C4-2B (cell line): ENCODE measurements around the gene EIF4EBP3.

Experiments
- H3K27ac ChIP-seq: fragments of 450-650 bp; 2 replicates; pipeline ENCODE4 v1.5.1; 2017
- ZFX ChIP-seq: fragments of 450-650 bp; IDR thresholded peaks from 2 replicates; pipeline ENCODE4 v1.6.1; 2017
- TF ChIP-seq, protein P1 (sequence below): fragments of 450-650 bp; conservative IDR thresholded peaks from 2 replicates; pipeline ENCODE4 v1.5.1; 2017; ENCODE audit warnings: mild to moderate bottlenecking

The EIF4EBP3 gene

DNA sequence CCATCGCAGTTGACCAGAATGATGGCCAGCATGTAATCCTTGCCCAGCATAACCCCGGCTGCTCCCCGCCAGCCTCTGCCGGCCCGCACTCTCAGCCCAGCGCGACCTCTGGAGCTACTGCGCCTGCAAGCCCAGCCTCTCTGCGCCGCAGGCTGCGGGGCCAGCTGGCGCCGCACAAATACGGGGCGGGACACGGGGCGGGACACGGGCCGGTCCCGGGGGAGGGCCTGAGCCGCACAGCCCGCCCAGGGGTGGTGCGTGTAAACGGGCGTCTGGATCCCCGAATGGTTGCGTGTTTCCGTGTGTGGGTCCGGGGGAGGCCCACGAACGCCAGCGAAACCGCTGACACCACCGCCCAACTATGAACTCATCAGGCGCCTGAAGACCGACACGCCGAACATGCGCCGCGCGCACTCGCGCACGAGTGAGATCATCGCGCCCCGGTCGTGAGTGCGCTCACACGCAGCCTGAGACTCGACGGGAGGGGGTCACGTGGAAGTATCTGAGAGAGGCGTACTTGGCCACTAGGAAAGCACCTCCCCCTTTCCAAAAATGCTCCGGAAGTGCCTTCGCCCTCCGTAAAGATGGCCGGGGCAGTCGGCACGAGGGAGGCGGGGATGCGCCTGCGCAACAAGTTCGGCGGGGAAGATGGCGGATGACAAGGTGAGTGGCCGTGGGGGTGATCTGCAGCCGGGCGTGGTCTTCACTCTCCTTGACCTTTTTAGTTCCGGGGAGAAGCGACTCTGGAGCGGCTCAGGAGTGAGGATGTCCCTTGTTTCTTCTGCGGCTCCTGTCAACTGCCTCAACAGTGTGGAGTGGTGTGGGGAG, 16.9 kb downstream of the EIF4EBP3 start, which contains the start of the genes APBB3 and SLC35A4:
Gene APBB3 (minus strand): TSS at position 403 of the 828 bp plus-strand sequence. CDS start 353 bp downstream, at position 50.
Gene SLC35A4 (plus strand): TSS at position 633 of the 828 bp plus-strand sequence. CDS start 2,342 bp downstream, outside the sequence.
- peak within 1 kb of the TSS; percentile 97 for H3K27ac ChIP-seq
- no peak for TF ChIP-seq ZFX
- TF ChIP-seq, protein P1, sequence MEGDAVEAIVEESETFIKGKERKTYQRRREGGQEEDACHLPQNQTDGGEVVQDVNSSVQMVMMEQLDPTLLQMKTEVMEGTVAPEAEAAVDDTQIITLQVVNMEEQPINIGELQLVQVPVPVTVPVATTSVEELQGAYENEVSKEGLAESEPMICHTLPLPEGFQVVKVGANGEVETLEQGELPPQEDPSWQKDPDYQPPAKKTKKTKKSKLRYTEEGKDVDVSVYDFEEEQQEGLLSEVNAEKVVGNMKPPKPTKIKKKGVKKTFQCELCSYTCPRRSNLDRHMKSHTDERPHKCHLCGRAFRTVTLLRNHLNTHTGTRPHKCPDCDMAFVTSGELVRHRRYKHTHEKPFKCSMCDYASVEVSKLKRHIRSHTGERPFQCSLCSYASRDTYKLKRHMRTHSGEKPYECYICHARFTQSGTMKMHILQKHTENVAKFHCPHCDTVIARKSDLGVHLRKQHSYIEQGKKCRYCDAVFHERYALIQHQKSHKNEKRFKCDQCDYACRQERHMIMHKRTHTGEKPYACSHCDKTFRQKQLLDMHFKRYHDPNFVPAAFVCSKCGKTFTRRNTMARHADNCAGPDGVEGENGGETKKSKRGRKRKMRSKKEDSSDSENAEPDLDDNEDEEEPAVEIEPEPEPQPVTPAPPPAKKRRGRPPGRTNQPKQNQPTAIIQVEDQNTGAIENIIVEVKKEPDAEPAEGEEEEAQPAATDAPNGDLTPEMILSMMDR: no peak

DNA sequence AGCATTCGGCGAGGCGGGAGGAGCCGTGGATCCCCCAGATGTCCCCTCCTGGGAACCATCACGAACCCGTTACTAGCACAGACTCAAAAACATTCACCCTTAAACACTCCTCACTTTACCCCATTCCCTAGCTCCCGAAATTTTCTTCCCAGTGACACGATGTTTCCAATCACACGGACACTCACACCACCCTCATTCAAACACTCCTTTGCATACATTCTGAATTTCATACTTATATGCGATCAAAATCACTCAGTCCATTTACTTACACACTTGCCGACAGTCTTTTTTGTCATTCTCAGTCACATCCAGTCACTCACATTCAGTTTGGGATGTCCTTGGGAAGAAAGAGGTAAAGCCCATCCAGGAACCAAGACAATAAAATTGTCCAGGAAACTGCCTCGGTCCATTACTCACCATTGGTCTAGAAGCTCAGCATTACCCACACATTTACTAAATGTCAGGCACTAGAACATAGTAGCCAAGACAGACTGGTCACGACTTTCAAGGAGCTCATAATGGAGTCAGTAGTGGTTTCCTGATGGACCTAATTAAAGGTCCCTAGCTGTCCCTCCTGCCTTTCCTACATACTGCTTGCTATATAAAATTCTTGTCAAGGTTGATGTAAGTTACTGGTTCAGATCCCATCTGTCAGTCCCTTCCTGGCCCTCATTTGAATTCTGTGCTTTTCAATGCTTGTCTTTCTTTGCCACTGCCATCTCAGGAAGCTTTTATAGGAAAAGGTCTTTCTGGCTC, 17.7 kb downstream of the EIF4EBP3 start:
- H3K27ac ChIP-seq: peak overlapping the region; percentile 97
- TF ChIP-seq ZFX: no peak
- TF ChIP-seq, protein P1: no peak

DNA sequence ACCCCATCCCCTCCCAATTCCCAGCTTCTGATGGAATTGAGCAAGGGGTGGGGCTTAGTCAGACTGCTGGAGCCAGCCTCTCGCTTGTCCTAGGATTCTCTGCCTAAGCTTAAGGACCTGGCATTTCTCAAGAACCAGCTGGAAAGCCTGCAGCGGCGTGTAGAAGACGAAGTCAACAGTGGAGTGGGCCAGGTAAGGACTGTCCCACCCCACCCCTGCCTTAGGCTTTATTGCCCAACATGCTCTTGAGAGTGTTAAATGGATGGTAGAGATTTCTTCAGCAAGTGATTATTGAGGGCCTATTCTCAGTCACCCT, 18.3 kb downstream of the EIF4EBP3 start:
- peak overlapping the region; percentile 97 for H3K27ac ChIP-seq
- TF ChIP-seq, protein P1: no peak
- TF ChIP-seq ZFX: no peak

DNA sequence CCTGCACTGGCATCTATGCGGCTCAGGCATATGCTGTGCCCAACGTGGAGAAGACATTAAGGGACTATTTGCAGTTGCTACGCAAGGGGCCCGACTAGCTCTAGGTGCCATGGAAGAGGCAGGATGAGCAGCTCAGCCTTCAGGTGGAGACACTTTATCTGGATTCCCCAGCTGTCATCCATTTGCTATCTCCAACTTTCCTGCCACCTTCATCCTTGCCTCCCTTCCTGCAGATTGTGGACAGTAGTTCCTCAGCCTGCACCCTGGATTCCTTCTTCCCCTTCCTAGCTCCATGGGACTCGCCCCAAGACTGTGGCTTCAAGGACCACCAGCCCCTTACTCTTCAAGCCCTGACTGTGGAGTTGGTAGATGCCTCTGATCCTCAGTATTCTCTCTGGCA, 19.2 kb downstream of the EIF4EBP3 start:
- no peak for TF ChIP-seq ZFX
- TF ChIP-seq, protein P1: no peak
- no peak overlapping the region for H3K27ac ChIP-seq

DNA sequence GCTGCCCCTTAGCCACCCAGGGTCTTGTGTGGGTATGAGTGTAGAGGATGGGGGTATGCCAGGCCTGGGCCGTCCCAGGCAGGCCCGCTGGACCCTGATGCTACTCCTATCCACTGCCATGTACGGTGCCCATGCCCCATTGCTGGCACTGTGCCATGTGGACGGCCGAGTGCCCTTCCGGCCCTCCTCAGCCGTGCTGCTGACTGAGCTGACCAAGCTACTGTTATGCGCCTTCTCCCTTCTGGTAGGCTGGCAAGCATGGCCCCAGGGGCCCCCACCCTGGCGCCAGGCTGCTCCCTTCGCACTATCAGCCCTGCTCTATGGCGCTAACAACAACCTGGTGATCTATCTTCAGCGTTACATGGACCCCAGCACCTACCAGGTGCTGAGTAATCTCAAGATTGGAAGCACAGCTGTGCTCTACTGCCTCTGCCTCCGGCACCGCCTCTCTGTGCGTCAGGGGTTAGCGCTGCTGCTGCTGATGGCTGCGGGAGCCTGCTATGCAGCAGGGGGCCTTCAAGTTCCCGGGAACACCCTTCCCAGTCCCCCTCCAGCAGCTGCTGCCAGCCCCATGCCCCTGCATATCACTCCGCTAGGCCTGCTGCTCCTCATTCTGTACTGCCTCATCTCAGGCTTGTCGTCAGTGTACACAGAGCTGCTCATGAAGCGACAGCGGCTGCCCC, 19.8 kb downstream of the EIF4EBP3 start:
- no peak overlapping the region for H3K27ac ChIP-seq
- no peak for TF ChIP-seq ZFX

DNA sequence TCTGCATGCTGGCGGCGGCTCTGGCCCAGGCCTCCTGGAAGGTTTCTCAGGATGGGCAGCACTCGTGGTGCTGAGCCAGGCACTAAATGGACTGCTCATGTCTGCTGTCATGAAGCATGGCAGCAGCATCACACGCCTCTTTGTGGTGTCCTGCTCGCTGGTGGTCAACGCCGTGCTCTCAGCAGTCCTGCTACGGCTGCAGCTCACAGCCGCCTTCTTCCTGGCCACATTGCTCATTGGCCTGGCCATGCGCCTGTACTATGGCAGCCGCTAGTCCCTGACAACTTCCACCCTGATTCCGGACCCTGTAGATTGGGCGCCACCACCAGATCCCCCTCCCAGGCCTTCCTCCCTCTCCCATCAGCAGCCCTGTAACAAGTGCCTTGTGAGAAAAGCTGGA, 20.4 kb downstream of the EIF4EBP3 start:
- no peak for TF ChIP-seq ZFX
- TF ChIP-seq, protein P1: no peak
- no peak overlapping the region for H3K27ac ChIP-seq

DNA sequence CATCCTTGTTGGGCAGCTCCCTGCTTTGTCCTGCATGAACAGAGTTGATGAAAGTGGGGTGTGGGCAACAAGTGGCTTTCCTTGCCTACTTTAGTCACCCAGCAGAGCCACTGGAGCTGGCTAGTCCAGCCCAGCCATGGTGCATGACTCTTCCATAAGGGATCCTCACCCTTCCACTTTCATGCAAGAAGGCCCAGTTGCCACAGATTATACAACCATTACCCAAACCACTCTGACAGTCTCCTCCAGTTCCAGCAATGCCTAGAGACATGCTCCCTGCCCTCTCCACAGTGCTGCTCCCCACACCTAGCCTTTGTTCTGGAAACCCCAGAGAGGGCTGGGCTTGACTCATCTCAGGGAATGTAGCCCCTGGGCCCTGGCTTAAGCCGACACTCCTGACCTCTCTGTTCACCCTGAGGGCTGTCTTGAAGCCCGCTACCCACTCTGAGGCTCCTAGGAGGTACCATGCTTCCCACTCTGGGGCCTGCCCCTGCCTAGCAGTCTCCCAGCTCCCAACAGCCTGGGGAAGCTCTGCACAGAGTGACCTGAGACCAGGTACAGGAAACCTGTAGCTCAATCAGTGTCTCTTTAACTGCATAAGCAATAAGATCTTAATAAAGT, 21.1 kb downstream of the EIF4EBP3 start:
- H3K27ac ChIP-seq: no peak overlapping the region
- no peak for TF ChIP-seq ZFX
- TF ChIP-seq, protein P1: no peak
